HG03575 (cell line): ENCODE measurements around the gene TSPYL2.

Experiments
- ATAC-seq: cut with Tn5 transposase; IDR thresholded peaks from one replicate; pipeline ENCODE4 v1.9.1; 2021; ENCODE audit not compliant: unreplicated experiment, insufficient number of reproducible peaks, low FRiP score; ENCODE audit errors: extremely low read depth

Gene TSPYL2

DNA sequence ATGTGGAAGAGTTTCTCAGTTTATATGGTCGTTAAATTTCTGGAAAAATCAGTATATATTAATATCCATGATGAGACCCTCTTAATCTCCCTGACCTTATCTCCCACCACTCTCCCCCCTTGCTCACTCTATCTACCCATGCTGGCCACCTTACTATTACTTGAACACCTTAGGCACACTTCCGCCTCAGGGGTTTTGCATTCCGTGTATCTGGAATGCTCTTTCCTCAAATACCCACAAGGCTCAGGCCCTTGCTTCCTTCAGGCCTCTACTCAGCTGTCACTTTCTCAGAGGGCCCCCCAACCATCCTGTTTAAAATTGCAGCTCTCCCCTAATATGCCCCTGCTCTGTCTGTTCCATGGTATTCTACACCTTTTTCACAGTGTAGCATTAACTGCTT is 13.6 kb downstream of the TSPYL2 start:
- no peak for ATAC-seq

DNA sequence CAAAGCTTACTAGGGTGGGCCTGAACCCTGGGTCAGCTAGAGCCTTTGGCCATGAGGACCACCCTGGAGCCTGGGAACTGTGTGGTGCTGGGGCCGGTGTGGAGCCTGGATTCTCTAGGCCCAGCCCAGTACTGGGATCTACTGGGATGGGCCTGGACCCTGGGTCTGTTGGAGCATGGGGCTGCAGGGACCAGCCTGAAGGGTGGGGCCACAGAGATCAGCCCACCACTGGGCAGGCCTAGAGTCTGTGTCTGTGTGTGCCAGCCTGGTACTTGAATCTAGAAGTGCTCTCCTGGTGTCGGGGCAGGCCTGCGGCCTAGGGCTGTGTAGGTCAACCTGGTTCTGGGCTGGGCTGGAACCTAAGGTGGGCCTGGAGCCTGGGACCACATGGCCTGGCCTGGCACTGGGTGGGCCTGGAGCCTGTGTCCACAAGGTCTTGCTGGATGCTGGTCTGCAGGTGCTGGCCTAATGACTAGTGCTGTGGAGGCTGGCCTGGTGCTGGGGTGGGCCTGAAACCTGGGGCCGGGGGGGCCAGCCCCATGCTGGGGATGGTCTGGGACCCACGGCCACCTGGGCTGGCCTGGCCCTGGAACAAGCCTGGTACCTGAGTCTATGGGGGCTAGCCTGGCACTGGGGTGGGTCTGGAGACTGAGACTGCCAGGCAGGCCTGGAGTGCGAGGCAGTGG is 32.8 kb downstream of the TSPYL2 start:
- ATAC-seq = no peak

DNA sequence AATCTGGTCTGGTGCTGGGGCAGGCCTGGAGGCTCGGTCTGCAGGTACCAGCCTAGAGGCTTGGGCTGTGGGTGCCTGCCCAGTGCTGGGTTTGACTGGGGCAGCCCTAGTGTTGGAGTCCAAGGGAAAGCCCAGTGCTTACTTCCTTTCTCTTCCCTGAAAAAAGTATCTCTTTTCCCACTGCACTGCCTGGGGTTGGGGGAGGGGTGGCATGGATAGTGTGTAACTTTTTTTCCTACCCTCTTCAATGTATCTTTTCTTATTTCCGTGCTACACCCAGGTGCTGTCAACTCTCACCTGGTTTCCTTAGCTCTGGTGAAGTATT is 33.3 kb downstream of the TSPYL2 start:
- no peak for ATAC-seq

DNA sequence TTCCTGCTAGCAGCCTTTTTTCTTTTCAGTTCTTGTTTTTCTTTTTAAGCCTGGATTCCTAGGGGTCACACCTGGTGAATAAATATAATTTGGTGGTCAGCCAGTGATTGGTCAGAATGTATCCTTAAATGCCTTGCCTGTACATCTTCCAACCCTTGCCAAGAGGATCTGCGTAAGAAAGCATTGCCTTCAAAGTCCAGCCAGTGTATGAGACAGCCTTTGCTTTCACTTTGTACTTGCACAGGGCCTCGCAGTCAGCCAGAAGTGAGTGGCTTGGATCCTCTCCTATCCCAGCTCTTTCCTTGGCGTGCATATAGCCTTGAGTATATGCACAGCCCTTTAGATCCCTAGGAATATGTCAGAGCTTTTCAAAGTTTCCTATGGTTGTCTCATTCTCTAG is 33.9 kb downstream of the TSPYL2 start:
- no peak for ATAC-seq

DNA sequence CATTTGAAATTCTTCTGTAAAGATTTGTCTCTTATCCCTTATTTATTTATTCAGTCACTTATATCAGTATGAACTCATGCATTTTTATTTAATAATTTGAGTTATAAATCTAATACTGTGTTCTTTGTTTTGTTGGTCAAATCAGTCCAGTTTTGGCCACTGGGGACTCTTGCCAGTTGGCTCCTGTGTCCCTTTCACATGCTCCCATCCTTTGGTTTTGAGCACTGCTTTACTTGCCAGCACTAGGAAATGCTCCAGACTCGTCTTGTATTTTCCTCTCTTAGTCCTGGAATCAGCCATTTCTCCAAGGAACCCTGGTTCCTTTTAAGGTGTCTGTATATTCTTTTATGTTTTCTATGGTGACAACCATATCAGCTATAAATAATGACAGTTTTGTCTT is 39.8 kb downstream of the TSPYL2 start:
- ATAC-seq = no peak

DNA sequence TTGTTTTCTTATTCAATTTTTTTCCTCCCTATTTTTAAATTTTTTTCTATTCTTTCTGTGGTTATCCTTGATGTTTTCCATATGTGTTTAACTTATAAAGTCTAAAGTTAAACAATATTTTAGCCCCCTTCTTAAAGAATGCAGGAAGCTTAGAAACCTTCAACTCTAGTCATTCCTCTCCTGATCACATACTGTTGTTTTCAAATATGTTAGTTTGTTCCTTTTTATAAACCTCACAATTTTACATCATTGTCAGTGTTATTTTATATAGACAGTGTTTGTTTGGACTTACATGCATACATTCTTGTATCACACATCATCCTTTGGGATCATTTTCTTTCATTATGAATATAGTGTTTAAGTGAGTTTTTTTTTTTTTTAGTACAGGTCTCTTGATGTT is 43.3 kb downstream of the TSPYL2 start:
- no peak for ATAC-seq

DNA sequence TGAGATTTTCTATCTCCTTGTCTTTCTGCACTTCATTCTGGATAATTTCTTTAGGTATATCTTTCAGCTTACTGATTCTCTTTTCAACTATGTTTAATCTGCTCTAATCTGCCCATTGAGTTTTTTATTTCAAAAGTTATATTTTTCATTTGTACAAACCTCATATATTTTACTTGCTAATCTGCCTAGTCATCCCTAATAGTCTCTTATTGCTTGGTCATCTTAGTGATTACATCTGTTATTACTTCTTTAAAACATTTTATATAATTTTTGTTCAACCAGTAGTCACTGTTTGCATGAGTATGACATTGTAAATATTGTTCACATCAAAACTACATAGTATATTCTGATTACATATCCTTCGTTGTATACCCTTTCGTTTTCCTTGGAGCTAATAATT is 44.2 kb downstream of the TSPYL2 start:
- ATAC-seq = no peak

DNA sequence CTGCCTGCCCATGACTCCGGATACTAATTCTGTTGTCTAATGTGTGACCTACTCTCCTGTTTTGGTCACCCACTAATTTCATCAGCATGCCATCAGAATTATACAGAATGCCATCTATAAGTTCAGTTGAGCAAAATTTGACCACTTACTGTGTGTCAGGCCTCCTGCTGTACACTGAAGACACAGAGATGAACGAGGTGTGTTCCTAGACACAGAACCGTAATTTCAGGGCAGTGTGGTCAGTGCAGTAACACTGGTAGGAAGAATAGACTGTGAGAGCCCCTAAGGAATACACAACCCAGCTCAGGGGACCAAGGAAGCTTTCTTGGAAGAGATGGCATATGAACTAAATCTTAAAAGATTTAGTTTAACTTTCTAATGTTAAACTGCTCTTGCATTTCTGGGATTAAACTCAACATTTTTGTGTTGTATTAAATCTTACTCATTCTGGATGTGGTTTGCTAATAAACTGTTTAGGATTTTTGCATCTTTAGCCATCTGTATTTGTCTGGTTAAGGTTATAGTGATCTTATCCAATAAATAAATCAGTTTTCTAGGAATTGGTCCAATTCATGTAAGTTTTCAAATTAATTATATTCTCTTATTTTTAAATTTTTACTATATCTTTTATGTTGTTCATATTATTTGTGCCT is 46.1 kb downstream of the TSPYL2 start:
- no peak for ATAC-seq

DNA sequence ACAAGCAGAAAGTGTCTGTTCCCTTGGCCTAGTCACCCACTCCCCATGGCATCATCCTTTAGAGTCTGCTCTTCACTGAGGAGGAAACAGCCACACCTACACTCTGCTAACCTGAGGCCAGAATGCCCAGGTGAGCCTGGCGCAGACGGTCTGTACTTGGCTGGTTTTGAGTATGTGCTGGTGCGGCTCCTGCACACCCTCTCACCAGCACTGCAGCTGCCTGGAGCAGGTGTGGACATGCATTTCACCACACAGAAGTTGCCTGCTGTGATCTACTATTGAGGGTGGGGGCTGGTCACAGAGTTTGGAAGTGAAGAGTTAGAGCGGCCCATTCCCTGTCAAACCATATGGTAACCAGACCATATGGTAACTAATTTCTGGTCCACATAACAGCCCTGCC is 51.2 kb downstream of the TSPYL2 start:
- no peak for ATAC-seq

DNA sequence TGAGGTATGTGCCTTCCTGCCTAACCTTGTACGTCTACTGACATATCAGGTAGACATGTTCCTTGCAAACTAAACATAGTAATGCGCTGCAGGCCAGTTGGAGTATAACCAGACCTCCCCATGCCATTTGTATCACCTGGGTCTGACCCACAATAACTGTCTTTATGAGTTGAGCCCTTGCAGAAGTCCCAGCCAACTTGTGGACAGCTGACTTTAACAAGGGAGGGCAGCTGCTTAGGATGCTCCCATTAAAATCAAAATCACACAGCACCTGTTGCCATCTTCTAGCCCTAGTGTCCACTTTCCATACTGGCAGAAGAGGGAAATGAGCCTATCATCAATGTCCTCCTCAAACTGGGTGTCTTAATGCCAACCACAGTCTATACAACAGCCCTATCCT is 53.4 kb downstream of the TSPYL2 start:
- no peak for ATAC-seq
